Fibroblast of the conjunctiva (primary cell): Measurements from ENCODE around the gene MICAL2.

Source experiments
- DNase-seq: peaks from one replicate; pipeline ENCODE4 v3.0.0-alpha.2; 2010; ENCODE audit warnings: low read depth

The MICAL2 gene

GRCh38 chr11:12229450-12230229 is 119.2 kb downstream of the MICAL2 start:
- DNase-seq = no peak

- DNase-seq = no peak
These were observed 121.8 kb downstream of the MICAL2 start for GRCh38 chr11:12232160-12232559.

GRCh38 chr11:12232817-12233601 is 122.6 kb downstream of the MICAL2 start:
- DNase-seq = peak; percentile 70

- DNase-seq = no peak
These were observed 123.2 kb downstream of the MICAL2 start for GRCh38 chr11:12233602-12233925.

GRCh38 chr11:12234221-12234620 is 123.8 kb downstream of the MICAL2 start:
- no peak for DNase-seq

- DNase-seq = no peak
These were observed 124.7 kb downstream of the MICAL2 start for GRCh38 chr11:12235080-12235479.

- DNase-seq = no peak
These were observed 125.2 kb downstream of the MICAL2 start for GRCh38 chr11:12235553-12235946.

GRCh38 chr11:12235947-12236743 is 125.8 kb downstream of the MICAL2 start:
- peak; percentile 47 for DNase-seq

GRCh38 chr11:12236744-12237101 is 126.3 kb downstream of the MICAL2 start:
- no peak for DNase-seq

GRCh38 chr11:12237381-12237784 is 127.0 kb downstream of the MICAL2 start:
- no peak for DNase-seq

- no peak for DNase-seq
These were observed 128.0 kb downstream of the MICAL2 start for GRCh38 chr11:12238420-12238819.

GRCh38 chr11:12239396-12239795 is 129.0 kb downstream of the MICAL2 start:
- no peak for DNase-seq

GRCh38 chr11:12239804-12240371 is 129.5 kb downstream of the MICAL2 start:
- no peak for DNase-seq

- DNase-seq = no peak
These were observed 130.3 kb downstream of the MICAL2 start for GRCh38 chr11:12240677-12241076.

- no peak for DNase-seq
These were observed 131.0 kb downstream of the MICAL2 start for GRCh38 chr11:12241401-12241800.

GRCh38 chr11:12241971-12242672 is 131.7 kb downstream of the MICAL2 start:
- no peak for DNase-seq

- no peak for DNase-seq
These were observed 132.6 kb downstream of the MICAL2 start for GRCh38 chr11:12242966-12243365.

GRCh38 chr11:12243486-12243885 is 133.1 kb downstream of the MICAL2 start:
- no peak for DNase-seq

GRCh38 chr11:12243911-12244550 is 133.6 kb downstream of the MICAL2 start:
- no peak for DNase-seq

GRCh38 chr11:12245091-12245490 is 134.7 kb downstream of the MICAL2 start:
- no peak for DNase-seq

- DNase-seq = no peak
These were observed 135.2 kb downstream of the MICAL2 start for GRCh38 chr11:12245549-12246016.
